NOMO-1 (cell line): Measurements from ENCODE around the gene CPSF3.

ENCODE experiments used
- DNase-seq, 2 experiments: peaks; one replicate each; lab custom pipeline; 2025; ENCODE audit not compliant: unreplicated experiment in 2 of 2; lab: John Stamatoyannopoulos, UW

CPSF3 gene

DNA sequence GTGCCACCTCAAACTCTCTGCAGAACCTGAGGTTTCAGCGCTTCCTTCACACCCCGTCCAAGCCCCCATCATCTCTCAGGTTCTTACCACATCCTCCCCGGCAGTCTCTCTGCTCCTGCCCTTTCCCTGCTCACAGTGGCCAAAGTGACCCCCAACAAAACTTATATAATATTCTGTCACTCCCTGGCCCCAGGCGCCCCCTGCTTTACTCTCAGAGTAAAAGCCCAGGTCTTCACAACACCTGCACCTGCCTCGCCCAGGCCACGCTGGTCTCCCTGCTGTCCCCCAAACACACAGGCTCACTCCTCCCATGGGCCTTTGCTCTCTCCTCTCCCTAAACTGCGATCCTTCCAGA lies 6.5 kb upstream of the CPSF3 start:
- no peak for DNase-seq

DNA sequence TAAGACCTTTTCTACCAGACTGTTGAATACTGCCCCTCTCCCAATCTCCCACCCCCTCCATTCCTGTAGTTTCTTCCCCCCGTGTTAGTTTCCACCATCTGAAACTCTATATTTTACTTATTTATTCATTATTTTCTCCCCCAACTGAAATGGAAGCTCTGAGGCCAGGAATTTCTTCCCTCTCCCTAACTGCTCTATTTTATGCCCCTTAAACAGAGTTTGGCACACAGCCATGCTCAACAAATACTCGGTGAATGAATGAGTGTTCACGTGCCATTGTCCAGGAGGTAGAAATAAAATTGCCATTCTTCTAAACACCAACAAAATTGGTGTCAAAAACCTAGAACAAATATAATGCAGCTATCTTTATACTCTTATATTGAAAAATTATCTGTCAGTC lies 5.7 kb upstream of the CPSF3 start:
- no peak for DNase-seq

DNA sequence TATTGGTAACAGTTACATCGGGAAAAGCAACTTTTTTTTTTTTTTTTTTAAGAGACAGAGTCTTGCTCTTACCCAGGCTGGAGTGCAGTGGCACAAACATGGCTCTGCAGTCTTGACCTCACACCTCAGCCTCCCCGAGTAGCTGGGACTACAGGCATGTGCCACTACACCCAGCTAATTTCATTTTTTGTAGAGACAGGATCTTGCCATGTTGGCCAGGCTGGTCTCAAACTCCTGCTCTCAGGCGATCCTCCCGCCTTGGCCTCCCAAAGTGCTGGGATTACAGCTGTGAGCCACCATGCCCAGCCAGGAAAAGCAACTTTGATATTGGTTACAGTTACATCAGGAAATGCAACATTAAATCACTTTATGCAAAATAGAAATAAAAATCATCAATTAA lies 4.7 kb upstream of the CPSF3 start:
- DNase-seq = no peak

DNA sequence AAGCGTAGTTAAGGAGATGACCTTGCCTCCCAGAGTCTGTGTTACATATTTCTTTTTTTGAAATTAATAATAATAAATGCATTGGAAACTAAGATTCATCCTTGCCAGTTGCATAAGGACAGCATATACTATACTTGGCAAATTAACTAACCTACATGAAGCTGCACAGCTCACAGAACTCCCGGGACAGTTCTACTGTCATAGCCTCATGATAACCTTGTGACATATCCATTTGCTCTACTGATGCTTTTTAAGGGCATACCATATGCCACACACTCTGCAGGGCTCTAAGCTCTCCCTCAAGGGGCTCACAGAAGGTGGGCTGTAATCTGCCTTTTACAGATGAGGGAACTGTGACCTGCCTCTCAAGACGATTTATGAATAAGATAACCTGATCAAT lies 3.9 kb upstream of the CPSF3 start:
- no peak for DNase-seq

DNA sequence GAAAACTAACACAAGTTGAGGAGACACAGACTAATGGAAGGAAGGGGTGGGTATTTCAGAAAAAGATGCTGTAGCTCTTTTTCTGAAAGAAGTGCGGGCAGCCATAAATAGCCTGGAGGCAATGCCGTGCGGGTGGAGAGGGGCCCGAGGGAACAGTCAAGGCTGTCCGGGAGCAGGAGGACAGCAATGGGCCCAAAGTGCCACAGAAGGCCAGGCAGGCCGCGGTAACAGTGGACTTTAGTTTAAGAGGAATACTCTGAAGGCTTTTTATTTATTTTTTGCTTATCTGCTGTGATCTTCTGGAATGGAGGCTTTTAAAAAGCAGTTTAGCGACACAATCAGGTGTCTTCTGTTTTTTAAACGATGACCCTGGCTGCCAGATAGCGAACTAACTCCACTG lies 3.0 kb upstream of the CPSF3 start:
- no peak for DNase-seq

DNA sequence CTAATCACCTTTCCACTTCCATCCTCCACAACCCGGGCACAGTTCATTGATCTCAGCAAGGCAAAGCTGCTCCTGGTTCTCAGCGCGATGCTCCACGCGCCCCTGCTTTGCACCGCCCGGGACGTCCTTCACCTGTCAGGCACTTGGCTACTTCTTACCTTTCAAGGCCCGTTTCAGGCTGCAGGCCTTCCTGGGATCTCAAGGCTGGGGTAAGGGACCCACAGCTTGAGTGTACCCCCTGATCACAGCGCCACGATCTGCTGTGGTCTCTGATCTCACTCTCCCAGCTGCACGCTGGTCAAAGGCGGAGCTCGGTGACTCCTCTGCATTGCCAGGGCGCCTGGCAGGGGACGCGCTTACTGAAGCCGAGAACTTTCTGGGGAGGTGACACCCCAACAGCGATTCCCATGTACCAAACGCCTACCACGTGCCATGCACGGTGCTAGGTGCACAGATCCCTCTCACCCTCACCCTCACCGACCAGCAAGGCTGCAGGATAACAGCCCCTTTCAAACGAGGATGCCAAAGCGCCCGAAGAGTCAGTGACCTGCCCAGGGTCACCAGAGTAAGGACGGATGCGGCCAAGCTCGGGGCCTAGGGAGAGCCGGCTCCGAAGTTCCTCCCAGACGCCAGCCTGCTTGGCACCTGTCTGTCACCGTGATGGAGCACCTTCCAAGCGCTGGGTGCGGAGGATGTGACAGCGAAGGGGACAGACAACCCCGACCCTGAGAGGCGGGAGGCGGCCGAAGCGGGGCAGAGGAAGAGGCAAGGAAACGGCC lies 944 bp upstream of the CPSF3 start:
- no peak for DNase-seq

DNA sequence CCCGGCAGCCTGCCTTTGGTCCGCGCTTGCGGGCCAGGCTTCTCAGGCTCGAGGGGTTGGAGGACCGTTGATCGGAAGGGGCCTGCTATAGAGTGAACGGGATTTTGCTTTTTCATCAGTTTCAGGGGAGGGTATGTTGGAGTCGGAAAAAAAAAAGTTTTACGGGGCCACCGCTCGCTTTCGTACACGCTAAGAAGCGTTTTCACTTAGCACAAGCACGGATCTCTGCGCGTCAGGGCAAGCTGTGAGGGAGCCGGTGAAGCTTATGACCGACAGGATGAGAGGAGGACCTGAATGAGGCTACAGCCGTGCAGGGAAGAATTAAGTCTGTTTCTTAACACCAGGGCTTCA lies 443 bp downstream of the CPSF3 start:
- DNase-seq = peak; percentile 19 to 37

DNA sequence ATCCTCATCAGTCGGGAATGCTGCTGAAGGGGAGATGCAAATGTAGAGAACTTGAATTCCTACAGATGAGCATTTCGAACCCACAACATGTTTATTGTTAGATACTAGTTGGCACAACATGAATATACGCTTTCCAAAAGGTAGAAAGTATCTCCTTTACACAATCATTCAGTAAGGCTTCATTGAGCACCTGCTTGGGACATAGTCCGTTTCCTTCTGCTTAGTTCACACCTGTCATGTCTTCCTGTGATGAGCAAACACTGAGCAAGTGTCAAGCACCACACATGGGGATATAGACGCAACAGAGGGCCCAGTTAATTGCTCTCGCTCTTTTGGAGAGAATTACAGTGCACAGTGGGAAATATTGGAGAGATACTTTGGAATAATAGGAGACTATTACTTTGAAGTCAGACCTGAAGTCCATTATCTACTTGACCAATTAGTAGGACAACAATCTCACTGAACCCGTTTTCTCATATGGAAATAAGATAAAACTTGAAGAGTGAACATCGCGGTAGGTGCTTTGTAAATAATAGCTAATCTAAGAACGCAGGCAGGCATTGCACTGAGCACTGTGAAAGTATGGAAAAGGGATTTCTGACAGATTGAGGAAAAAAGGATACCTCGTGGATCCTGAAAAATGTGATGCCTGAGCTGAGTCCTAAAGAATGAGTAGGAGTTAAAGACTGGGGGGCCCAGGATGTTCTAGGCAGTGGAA lies 1.2 kb downstream of the CPSF3 start:
- DNase-seq = no peak

DNA sequence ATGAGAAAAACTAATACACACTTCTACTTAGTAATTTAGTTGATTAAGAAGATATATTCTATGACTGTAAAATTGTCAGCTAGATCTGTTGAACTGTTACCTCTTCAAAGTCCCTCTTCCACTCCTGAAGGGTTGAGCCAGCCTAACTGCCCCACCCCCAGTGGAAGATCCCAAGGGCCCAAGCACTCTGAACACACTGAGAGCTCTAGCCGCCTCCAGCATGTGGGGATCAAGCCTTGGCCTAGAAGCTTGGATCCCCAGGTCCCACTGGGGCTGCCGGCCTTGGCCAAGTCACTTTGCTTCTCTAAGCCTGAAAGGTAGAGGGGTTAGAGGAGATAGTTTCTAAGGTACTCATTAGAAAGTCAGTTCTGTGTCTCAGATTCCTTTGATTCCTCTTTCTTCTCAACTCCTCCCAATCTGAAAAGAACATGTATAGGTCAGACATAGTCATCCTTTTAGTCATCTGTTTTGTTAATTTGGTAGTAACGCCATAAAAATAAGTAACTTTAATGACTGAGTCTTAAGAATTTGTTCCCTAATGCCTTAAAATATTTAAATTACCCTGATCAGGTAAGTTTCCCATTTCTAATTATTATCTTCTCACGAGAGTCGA lies 5.6 kb downstream of the CPSF3 start:
- DNase-seq = no peak

DNA sequence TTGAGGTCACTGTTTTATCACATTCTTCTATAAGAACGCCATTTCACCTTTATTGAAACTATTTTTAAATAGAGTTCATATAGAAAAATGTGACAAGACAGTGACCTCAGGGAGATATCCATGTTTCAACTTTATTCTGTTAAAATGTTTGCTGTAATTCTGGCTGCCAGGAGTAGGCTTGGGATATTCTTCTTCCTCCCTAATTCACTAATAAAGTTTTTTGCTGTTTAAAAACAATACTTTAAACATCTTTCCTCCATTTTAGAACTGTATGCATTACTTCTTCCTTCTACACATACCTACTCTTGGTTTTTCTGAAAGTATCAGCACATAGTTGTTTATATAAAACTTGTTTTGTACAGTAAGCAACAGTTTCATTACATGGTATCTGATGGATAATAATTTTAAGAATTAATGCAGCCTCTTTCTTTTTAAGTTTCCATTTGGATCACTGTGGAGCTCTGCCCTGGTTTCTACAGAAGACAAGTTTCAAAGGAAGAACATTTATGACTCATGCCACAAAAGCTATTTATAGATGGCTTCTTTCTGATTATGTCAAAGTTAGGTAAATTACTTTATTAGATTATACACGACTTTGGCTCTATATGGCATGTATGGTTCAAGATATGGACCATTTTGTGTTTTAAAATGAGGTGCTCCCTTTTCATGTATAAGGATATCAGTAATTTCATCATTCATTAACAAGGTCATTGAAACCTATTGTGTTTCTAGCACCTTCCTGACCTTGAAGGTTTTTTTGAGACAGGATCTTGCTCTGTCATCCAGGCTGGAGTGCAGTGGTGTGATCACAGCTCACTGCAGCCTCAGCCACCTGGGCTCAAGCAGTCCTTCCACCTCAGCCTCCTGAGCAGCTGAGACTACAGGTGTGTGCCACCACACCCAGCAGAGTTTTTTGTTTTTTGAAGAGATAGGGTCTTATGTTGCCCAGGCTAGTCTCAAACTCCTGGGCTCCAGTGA lies 7.2 kb downstream of the CPSF3 start:
- DNase-seq = no peak

DNA sequence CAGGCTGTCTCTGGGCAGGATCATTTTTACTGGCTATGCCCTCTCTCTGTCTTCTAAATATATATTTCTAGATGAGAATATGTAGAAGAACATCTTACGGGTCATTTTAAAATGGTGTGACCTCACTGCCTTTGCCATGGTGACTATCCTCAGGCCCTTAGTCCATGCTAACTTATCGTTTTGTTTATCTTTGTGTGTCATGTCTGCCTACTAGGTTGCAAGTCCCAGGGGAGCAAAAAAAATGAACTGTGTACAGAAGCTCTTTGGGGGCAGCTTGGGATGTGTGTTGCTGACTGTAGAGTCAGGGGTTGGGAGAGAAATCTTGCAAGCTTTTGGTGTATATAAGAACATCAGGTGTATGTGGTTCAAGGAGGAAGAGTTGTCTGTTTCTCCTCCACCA lies 11.0 kb downstream of the CPSF3 start:
- no peak for DNase-seq

DNA sequence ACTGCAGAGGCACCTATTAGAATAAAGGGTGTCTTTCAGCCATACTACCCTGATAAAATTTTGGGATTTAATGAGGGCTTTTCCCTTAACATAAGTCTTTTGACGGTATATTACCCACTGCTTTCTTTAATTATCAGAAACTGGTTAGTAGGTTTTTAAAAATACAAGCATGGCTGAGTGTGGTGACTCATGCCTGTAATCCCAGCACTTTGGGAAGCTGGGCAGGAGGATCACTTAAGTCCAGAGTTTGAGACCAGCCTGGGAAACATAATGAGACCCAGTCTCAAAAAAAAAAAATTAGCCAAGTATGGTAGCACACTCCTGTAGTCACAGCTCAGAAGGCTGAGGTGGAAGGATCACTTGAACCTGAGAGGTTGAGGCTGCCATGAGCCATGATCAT lies 16.1 kb downstream of the CPSF3 start:
- no peak for DNase-seq

DNA sequence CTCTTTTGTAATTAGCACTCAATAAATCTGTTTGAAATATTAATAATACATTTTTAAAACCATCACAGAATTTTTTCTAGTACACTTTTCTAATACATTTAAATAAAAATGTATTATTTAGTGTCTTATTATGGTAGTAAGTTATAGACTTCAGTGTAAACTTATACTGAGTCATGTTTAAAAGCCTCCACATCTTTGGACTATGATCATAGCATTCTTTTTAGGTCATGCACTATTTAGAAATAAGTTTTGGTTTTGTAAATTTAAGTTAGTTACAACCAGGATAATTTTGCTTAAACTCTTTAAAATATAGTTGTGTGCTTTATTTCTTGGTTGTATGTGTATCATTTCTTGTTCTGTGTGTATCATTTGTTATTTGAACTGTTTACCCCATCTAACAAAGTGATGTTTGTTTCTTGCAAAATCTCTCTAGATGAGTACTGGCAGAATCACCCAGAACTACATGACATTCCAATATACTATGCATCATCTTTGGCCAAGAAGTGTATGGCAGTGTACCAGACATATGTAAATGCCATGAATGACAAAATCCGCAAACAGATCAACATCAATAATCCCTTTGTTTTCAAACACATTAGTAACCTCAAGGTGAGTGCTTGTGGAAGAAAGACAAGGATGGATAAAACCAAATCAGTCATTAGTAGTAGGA lies 16.7 kb downstream of the CPSF3 start:
- no peak for DNase-seq

DNA sequence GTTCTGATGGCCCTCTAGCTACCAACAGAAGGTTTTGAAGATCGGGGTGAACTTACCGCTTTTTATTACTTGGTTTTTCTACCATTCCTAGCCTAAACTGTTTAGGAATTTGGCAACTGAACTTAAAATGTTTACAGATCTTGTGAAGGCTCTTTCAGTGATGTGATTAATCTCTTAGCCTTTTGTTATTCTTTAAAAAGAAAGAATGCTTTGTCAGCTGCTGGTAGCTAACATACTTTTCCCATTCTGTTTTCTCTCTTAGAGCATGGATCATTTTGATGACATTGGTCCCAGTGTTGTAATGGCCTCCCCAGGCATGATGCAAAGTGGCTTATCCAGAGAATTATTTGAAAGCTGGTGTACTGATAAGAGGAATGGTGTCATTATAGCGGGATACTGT lies 18.1 kb downstream of the CPSF3 start:
- DNase-seq = no peak

DNA sequence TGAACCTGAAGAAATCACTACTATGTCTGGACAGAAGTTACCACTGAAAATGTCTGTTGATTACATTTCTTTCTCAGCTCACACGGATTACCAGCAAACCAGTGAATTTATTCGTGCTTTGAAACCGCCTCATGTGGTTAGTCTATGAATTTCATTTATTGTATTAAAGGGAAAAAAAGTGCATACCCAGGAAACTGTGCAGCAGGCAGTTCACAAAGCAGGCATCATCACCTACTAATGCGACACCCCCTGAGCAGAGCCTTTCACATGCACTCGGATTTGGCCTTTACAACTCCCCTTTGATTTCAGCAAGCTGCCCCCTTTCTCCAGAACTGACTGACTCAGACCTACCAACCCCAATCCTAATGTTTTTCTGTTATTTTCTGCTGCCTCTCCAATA lies 20.1 kb downstream of the CPSF3 start:
- DNase-seq = no peak

DNA sequence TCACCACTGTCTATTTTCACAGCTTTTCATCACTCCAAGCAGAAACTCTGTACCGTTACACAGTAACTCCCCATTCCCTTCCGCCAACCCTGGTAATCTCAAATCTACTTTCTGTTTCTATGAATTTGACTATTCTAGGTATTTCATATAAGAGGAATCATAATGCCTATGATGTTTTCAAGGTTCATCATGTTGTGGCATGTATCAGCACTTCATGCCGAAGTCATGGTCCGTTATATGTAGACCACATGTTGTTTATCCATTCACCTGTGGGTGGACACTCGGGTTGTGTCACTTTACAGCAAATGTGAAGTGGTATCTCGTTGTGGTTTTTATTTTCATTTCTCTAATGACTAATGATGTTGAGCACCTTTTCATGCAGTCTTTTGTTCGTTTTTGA lies 21.6 kb downstream of the CPSF3 start:
- no peak for DNase-seq

DNA sequence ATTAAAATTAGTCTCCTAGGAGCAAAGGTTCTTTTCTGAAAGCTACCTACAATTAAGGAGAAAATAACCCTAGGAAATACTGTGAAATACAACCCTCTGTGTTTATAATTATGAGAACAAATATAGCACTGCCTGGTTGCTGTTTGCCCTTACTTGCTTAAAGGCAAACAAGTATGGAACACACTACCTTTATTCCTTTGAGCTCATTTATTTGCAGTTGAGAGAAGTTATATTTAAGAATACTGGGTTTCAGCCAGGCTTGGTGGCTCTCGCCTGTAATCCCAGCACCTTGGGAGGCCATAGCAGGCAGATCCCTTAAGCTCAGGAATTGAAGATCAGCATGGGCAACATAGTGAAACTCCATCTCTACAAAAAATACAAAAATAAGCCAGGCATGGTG lies 27.8 kb downstream of the CPSF3 start:
- DNase-seq = no peak

DNA sequence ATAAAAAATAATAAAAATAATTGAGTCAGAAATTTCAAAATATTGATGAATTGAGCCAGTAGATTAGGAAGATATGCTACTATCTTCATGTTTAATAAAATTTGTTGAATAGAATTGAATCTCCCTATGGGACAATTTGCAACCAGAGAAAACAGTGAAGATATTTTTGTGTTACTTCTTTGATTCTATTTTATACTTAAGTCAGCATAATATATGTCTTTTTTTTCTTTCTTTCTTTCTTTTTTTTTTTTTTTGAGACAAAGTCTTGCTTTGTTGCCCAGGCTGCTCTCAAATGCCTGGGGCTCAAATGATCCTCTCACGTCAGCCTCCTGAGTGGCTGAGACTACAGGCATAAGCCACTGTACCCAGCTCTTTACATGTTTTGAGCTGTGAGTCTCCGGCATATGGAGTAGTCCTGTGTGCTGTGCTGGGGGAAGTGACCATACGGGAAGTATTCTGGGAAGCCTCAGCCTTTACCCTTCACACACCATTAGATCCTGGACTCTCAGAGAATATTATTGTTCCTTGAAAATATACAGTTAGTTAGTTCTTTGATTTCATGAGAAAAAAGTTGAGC lies 37.1 kb downstream of the CPSF3 start:
- no peak for DNase-seq

DNA sequence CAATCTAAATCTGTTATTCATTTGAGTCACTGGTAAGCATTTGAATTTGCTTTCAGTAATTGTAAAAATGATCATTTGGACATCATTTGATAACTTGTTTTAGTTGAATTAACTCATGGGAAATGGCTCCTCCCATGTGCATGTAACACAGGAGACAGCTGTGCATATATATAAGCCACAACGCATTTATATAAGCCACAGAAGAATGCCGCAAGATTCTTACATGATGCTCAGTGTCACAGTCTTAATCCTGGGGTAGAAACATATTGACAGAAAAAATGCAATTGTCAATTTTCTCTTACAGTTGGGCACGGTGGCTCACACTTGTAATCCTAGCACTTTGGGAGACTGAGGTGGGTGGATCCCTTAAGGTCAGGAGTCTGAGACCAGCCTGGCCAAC lies 37.6 kb downstream of the CPSF3 start:
- DNase-seq = no peak

DNA sequence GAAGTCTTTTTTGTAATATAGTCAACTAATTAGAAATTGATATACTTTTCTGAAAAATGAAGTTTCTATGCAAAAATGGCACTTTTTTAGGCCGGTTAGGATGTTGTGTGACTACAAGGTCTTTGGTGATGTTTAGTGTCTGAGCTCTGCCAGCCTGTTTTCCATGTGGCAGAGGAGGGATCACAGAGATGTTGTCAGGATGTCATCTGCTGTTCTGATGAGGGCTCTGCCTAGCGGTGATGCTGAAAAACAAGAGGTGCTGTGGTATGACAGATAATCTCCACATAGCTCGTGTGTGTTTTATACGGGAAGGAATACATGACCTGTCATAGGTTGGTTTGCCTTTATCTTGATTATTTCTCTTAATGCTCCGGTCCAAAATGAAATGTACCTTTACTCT lies 38.9 kb downstream of the CPSF3 start:
- DNase-seq = no peak
